GM19468 (cell line): ENCODE data around the gene CPNE7.

Source experiments
- ATAC-seq: cut with Tn5 transposase; IDR thresholded peaks from one replicate; pipeline ENCODE4 v1.9.1; 2021; ENCODE audit warnings: mild to moderate bottlenecking, moderate library complexity, moderate number of reproducible peaks; ENCODE audit not compliant: unreplicated experiment; ENCODE audit errors: extremely low read depth

Gene CPNE7

DNA sequence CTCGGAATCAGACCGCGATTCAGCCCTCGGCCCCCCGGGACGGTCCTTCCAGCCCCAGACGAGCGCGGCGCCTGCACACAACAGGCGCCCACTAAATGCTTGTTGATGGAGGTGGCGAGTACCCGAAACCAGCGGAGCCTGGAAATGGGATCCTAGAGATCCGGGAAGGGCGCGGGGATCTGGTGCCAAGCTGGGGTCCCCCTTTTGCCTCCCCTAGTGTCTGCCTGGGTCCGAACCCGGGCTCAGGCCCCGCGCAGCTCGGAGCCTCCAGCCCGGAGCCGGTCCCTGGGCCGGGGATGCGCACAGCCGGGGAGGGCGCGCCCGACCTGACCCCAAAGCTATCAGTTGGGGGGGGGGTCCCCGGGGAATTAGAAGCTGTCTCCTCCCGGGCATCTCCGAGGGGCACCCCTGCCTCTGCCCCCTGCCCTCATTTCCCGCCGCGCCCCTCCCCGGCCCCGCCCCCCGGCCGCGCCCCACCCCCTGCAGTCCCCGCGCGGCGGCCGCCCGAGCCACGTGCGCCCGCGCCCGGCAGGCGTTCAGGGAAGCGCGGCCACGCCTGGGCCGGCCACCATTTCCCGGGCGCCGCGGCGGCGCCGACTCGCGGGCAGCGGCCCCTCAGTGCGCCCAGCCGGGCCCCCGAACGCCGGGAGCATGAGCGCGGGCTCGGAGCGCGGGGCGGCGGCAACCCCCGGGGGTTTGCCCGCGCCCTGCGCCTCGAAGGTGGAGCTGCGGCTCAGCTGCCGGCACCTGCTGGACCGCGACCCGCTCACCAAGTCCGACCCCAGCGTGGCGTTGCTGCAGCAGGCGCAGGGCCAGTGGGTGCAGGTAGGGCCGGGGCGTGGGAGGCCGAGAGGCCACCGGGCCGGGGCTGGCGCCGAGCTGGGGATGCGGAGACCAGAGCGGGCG lies at the start of gene CPNE7:
Gene CPNE7 (plus strand): TSS at position 512 of the 906 bp plus-strand sequence. CDS start 140 bp downstream, at position 652.
- no peak for ATAC-seq

- no peak for ATAC-seq
Measured at GRCh38 chr16:89529097-89529496, 46.5 kb upstream of the CPNE7 start.

DNA sequence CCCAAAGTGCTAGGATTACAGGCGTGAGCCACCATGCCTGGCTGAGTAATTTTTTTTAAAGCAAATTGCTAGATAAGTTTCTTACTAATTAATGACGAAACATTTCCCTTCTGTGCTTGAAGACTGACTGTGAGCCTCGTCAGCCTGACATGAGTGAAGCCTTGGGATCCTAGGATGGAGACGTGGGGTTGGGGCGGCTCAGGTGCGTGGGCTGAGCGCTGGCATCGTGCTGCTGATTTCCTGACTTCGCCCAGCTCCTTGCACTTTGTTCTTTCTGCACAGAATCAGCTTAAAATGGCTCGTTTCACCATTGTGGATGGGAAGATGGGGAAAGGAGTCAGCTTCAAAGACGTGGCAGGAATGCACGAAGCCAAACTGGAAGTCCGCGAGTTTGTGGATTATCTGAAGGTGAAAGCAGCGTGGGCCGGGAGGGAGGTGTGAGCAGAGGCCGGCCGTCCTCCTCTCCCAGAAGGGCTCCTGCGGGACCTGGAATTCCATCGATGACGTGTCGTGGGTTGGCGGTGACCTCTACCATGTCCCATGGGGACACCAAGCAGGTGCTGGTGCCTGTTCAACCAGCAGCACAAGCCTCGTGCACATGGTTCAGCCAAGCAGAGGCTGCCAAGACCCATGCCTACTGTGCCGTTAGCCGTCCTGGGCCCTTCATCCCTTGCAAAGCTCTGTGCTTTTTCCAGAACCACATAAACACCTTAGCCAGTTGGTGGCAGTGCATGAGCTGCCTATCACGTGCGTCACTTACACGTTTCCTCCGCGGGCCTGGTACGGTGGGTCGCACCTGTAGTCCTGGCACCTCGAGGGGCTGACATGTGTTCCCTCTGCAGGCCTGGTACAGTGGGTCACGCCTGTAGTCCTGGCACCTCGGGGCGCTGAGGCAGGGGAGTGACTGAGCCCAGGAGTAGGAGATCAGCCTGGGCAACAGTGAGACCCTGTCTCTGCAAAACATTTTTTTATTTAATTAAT lies 44.9 kb upstream of the CPNE7 start:
- no peak for ATAC-seq

GRCh38 chr16:89531821-89532526 lies 43.6 kb upstream of the CPNE7 start:
- no peak for ATAC-seq

DNA sequence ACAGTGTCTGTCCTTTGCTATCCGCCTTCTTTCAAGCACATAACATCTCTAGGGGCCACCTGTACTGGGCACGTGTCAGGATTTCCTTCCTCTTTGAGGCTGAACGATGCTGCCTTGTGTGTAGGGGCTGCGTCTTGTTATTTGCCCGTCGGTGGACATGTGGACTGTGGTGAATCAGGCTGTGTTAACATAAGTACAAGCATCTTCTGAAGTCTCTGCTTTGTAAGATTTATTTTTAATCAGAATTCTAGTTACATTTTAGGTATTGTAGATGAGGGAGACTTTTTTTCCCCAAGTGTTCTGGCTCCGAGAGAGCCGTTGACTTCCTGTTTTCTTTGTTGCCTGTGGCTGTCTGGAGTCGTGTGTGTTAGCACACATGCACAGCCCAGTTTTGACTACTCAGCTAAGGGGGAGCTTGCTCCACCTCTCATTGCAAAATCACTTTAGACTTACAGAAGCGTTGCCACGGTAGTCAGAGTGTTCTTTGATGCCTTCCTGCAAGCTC lies 41.3 kb upstream of the CPNE7 start:
- no peak for ATAC-seq

GRCh38 chr16:89536371-89536770 lies 39.2 kb upstream of the CPNE7 start:
- ATAC-seq: no peak

- ATAC-seq: no peak
Measured at GRCh38 chr16:89536886-89537548, 38.5 kb upstream of the CPNE7 start.

DNA sequence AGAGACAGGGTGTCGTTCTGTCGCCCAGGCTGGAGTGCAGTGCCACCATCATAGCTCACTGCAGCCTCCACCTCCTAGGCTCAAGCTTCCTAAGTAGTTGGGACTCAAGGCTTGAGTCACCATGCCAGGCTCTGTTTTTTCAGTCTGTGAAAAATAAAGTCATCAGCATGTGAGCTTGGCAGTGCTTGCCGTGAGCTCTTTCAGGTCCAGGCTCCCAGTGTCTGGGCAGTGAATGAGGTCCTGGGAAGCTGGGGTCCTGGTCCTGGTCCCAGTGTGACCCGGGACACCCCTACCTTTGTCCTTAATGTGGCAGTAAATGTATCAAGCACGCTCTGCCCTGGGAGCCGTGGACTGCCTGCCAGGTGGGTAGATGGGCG lies 38.0 kb upstream of the CPNE7 start:
- no peak for ATAC-seq

DNA sequence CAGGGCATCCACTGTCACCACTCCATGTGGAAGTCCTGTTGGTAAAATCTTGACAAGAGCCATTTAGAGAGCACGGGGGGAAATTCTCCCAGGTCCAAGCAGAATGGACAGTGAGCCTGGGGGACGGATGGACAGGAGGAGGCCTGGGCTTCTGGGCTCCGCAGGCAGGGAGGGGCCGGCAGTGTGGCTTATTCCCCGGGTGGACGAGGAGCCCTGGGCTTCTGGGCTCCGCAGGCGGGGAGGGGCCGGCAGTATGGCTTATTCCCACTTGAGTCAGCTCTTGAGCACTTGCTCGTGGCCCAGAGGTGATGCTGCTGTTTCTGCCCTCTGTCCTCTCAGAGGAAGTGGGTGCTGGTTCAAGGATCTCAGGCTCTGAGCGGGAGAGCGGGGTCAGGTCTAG lies 37.3 kb upstream of the CPNE7 start:
- ATAC-seq: no peak

- ATAC-seq: no peak
Measured at GRCh38 chr16:89540557-89540956, 35.0 kb upstream of the CPNE7 start.

DNA sequence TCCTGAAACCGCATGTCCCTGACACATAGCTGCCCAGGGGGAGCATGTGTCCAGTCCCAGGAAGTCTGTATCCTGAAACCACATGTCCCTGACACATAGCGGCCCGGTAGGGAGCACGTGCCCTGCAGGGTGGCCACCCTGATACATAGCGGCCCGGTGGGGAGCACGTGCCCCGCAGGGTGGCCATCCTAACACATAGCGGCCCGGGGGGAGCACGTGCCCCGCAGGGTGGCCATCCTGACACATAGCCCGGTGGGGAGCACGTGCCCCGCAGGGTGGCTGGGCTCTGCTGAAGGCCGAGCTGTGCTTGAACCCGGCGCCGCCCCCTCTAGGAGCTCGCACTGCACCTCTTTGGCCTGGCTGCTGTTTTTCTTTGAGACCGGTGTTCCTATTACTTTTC lies 33.8 kb upstream of the CPNE7 start:
- ATAC-seq: no peak

GRCh38 chr16:89544113-89544512 lies 31.4 kb upstream of the CPNE7 start:
- ATAC-seq: no peak

GRCh38 chr16:89544713-89545043 lies 30.9 kb upstream of the CPNE7 start:
- ATAC-seq: no peak

DNA sequence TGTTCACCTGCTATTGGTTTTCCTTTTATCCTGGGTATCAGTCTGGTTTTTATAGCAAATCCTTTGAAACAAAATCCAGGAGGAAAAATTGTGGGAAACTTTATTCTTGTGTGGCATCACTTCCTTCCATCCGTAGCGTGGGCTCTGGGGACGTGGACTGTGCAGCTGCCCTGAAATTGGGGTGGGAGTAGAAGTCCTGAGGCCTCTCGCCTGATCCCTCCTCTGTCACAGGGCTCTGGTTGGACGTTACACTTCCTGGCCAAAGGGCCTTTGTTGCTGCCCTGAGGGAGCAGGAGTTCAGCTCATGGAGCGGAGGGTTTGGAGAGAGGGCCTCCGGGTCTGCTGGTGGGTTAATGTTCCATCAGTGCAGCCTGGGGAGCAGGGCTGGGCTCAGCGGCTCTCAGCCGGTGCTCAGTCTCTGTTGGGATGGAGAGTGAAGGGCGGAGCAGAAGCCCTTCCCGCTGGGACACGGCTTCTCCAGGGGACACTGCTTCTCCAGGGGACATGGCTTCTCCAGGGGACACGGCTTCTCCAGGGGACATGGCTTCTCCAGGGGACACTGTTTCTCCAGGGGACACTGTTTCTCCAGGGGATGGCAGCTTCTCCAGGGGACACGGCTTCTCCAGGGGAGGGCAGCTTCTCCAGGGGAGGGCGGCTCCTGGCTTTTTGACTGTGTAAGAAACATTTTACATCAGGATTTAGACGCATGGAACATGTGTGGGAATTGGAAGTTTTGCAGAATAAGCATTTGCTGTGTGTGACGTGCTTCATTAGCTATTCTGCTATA lies 30.3 kb upstream of the CPNE7 start:
- no peak for ATAC-seq

- ATAC-seq: no peak
Measured at GRCh38 chr16:89545831-89546574, 29.6 kb upstream of the CPNE7 start.

GRCh38 chr16:89546781-89547180 lies 28.8 kb upstream of the CPNE7 start:
- ATAC-seq: no peak

DNA sequence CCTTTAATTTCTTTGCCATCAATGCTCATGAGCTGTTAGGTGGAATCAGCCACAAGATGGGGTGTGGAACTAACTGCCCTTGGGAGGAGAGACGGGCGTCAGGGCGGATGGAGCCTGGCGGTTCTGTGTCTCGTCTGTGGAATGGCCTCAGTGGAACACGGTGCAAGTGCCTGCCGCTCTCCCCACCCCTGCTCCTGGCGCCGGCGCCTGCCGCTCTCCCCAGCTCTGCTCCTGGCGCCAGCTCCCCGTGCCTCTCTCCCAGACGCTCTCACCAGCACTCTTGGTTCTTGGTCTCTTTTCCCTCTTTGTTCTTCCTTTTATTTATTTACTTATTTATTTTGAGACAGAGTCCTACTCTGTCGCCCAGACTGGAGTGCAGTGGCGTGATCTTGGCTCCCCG lies 28.3 kb upstream of the CPNE7 start:
- no peak for ATAC-seq

- no peak for ATAC-seq
Measured at GRCh38 chr16:89547860-89548259, 27.7 kb upstream of the CPNE7 start.
